ENCODE results near the gene FOXA3.
"Not testable (repeated sequence)": the region's sequence is repeated elsewhere in the genome, so short reads cannot be mapped to it uniquely, and the experiment has no call there.

Gene FOXA3

DNA sequence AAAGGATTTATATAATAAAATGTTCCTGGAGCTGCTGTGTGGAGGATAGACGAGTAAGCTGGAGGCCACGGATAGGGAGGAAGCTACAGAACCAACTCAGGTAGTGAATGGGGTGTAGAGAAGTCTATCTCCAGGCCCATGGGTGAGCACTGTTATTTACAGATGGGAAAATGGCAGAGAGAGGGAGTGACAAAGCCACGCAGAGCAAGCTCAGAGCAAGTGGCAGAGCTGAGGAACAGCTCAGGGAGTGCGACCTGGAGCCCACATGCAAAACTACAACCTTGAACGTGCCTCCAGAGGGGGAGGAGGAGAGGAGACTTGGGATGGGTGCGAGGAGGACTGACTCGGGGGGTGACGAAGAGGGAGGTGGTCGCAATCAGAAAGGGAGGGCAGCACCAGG lies 35.6 kb upstream of the FOXA3 start:
- no peak for DNase-seq (ENCODE audit: low spot score)

DNA sequence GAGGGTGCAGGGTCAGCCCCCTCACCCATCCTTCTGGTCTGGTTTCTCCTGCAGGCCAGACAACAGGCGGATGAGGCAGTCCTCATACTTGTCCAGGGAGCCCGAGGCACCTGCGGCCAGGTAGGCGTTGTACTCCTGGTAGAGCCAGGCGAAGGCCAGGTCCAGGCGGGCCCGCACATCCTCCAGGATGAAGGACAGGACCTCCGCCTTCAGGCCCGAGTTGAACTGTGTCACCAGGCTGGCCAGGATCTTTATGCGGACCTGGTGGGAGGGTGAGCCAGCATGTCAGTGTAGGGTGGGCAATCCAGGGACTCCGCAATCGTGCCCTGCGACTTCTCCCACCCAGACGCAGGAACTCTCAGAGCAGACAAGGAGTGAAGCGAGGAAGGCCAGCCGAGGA lies 35.2 kb upstream of the FOXA3 start:
- no peak for DNase-seq (ENCODE audit: low spot score)

DNA sequence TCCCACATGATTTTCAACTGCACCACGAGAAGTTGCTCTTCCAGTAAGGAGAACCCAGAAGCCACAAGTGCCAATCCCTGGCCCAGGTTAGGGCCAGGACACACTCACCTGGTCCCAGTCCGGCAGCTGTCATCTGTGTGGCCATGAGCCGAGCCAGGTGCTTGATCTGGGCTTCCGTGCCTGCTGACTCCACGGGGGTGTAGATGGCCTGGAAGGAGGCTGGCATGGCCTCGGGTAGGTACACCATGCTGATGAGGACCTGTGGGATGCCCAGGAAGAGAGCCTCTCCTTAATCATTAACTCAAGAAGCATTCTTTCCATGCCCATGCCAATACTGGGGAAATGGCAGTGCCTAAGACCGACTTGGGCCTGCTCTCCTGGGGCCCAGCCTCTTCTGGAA lies 29.2 kb upstream of the FOXA3 start:
- peak; percentile 55 for DNase-seq (ENCODE audit: low spot score)

DNA sequence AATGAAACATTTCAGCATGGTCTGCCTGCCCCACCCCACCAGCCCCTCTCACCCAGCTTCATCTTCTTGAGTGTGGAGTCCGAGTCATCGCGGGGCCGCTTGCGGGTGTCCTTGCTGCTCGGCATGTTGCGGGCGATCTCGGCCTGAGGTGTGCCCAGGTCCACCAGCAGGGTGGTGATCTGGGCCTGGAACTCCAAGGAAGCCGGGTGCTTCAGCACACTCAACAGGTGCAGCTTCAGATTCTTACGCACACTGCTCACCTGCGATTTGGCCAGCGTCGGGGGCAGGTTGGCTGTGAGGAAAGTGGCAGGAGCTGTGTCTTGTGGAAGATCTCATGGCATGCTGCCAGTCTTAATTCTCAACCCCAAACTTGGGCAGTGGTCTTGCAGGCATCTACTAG lies 21.9 kb upstream of the FOXA3 start:
- DNase-seq (ENCODE audit: low spot score), result no peak

DNA sequence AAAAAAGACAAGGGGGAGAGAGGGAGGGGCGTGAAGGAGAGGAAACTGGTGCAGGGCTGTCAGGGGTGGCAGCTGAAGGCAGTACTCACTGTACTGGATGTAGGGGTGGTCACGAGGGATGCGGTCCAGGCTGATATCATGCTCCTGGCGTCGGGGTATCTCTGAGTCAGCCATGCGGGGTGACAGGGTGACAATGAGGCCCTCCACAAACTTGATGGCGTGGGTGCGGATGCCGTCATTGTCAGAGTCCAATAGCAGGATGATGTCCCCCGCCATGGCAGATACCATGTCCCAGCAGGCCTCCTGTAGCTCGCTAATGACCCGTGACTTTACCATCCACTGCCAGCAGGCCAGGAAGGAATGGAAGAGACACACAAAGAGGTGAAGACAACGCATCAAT lies 16.5 kb upstream of the FOXA3 start:
- DNase-seq (ENCODE audit: low spot score), result no peak

DNA sequence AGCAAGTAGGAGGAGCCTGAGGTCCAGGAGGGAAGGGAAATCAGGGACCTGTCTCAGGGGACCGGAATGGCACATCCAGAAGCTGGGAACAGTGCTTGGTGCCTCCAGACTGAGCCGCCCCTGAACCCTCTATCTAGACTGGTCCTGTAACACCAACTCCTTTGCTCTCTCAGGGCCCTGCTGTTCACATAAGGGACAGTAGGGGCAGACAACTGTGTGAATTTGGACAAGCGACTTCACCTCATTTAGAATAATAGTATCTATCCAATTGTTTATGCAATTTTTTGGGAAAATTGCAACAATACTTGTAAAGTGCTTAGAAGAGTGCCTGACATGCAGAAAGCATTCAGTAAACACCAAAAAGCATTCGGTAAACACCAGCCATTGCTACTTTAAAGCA lies 15.2 kb upstream of the FOXA3 start:
- no peak for DNase-seq (ENCODE audit: low spot score)

DNA sequence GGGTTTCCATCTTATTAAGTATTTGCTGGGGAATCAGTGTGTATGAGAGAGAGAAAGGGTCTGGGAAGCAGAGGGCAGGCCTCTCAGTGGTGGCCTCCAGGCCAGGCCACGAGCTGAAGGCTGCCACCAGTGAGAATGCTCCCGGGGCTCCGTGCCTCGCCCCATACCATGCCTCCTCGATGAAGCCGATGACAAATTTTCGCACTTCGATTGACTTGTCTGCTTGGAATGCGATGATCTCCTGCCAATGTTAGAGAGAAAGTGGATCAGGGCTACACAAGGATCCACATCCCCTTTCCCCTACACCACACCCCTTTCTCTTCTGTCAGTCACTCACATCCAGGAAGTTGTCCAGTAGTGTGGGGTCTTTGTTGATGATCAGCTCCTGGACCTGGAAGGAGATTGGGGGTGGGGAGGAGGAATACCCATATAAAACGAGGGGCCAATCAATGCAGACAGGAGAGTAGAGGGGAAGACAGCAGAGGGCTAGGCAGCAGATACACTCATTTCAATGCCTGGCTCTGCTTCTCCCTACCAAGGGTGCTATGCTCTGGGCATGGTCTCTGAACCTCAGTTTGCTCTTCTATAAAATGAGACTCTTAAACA lies 11.9 kb upstream of the FOXA3 start:
- DNase-seq (ENCODE audit: low spot score), result peak; percentile 8

DNA sequence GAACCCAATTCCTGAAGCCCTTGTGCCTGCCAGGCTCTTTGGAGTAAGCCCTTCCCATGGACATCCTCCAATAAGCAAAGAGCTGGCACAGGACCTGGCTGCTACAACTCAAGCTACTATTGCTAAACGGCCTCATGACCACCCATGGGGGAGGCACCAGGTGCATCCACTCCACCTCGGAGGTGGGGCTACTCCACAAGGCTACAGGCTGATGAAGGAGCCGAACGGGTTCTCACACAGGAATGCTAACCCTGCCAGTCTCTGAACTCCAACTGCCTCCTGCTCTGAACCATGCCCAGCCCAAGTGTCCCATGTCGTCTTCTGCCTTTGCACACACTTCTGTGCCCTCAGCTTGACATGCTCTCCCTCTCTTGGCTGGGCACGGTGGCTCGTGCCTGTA lies 11.1 kb upstream of the FOXA3 start:
- DNase-seq (ENCODE audit: low spot score), result no peak

DNA sequence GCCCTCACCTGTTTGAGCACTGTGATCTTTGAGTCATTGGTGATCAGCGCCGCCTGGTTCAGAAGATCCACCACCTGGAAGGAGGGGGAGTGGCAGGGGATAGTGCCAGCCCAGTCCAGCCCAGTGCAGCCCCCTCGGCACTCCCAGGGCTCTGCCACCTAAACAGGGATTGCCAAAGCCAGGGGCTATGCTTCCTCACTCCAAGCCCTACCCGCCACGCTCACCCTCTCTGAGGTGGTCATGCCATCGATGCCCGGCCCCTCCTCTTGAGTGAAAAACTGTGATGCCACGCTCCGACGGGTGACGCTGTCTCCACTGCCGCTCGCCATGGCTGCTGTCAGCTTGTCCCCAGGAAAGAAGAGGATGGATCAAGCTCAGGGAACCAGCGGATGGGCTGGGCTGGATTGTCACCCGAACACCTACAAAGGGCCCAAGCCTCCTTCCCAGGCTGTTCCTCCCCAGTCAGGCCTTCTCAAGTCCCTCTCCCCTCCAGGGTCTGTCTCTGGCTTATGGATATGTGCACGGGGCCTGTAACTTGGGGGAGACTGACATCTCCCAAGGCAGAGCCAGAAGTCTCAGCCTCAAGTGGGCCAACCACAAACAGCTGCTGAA lies 9.9 kb upstream of the FOXA3 start:
- no peak for DNase-seq (ENCODE audit: low spot score)

DNA sequence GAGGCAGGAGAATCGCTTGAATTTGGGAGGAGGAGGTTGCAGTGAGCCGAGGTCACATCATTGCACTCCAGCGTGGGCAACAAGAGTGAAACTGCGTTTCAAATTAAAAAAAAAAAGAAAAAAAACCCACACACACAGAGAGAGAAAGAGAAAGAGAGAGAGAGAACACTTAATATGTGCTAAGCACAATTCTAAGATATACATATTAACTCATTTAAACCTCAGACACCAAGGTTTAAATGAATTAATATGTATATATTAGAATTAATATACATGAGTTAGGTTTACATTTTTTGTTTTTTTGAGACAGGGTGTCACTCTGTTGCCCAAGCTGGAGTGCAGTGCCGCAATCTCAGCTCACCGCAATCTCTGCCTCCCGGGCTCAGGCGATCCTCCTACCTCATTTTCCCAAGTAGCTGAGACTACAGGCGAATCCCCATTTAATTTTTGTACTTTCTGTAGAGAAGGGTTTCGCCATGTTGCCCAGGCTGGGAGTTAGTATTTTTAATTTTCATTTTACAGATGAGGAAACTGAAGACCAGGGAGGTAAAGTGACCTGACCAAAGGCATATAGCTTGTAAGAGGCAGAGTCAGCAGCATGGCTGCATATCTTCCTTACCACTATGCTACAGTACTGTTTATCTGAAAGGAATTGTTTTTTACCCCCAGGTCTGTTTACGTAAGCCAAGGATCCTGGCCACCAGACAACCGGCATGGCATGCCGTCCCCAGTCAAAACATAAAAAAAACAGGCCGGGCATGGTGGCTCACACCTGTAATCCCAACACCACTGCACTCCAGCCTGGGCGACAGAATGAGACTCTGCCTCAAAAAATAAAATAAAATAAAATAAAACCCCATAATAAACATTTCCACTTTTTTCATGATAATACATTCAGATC lies 3.5 kb upstream of the FOXA3 start:
- no peak for DNase-seq (ENCODE audit: low spot score)

DNA sequence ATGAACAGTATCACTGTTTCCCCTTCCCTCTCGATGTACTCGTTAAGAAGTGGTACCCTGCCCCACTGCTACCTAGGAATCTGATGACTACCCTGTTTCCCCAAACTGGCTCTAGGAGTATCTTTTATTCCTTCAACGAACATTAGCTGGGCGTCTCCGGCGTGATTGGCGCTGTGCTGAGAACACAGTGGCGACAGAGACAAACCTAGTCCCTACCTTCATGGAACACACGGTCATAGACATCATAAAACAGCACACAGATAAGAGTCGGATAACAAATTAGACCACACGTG lies 1.9 kb upstream of the FOXA3 start:
- DNase-seq (ENCODE audit: low spot score), result no peak

DNA sequence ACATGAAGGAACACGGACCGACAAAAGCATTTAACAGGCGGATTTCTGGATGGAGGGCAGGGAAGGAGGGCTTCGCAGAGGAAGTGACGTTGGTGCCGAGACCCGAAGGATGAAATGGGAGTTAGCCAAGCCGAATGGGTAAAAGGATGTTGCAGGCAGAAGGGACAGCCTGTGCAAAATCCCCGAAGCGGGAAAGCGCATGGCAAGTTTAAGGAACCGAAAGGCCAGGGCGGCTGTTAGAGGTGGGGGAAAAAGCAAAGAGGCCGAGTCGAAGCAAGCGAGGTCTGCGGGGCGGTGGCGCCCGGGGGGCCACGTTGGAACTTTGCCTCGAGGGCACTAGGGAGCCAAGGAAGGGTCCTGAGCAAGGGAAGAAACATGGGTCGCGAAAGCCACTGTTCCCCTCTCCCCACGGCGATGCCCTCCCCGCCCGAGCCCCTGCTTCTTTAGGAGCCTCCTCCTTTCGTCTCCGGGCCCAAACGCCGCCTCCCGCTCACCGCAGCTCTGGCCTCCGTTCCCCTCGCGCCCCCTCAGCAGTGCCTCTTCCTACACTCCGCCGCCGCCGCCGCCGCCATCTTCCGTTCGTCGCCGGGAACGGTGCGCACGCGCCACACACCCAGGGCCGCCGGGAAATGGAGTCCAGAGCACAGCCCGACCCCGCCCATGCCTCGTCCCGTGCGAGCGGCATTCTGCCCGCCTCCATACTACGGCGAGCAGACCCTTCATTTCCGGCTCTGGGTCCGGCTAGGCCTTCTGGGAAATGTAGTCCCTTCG lies 1.4 kb upstream of the FOXA3 start, which contains the start of gene SYMPK:
SYMPK (minus strand) TSS at position 584 of the 771 bp plus-strand sequence. CDS start 8,652 bp downstream, outside the sequence.
- peak; percentile 99 for DNase-seq (ENCODE audit: low spot score)

DNA sequence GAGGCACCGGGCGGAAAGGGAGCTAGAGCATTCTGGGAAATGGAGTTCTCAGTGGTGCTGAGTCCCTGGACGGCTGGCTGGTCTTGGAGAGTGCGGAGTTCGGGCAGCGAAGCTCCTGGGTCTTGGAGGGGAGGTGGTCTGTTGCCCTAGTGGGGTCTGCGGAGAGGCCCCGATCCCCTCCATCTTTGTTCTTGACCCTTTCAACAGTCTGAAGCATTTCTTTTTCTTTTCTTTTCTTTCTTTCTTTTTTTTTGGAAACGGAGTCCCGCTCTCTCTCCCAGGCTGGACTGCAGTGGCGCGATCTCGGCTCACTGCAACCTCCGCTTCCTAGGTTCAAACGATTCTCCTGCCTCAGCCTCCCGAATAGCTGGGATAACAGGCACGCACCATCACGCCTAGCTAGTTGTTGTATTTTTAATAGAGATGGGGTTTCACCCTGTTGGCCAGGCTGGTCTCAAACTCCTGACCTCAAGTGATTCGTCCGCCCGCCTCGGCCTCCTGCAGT lies 739 bp upstream of the FOXA3 start:
- no peak for DNase-seq (ENCODE audit: low spot score)

DNA sequence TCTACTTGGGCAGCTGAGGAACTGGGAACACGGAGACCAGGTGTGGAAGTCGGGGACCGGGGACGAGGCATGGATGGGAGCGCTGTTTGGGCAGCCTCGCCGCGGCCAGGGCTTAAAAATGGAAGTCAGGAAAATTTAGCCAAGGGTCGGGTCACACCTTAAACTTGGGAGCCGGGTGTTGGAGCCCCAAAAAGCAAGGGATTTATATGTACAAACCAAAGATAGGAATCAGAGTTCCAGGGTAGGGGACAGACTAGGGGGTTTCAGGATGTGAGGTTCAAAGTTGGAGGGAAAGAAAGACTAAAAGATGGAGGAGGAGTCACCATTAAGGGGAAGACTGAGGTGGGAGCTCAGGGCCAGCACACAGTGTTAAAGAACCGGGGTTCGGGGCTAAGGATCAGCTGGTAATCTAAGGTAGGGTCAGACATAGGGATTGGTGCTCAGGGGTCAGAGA lies 530 bp downstream of the FOXA3 start:
- no peak for DNase-seq (ENCODE audit: low spot score)

DNA sequence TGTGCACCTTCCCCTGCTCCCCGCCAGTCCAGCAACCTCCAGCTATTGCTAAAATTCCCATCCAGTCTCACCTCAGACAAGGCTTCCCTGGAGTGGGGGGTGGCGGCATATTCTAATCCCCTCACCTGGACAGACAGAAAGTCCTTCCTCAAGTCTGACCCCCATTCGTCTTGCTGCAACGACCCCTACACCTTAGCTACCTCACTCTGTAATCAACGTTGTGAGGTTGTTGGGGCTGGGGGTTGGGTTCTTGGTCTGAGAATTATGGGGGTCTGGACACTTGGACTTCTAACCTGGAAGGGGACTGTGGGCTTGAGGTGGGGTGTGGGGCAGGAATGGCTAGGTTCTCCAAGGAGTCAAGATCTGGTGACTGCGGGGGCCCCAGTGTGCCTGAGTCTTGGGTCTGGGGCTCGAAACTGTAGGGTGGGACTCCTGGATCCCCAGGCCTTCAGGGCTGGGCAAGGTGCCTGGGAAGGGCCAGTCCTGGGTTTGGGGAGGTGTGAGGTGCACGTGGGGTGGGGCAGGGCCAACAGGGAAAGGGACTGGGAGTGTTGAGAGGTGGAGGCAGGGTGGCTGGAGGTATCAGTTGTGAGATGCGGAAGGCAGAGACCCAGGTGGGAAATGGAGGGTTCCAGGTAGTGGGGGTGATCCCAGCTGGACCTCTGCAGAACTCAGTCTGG lies 1.3 kb downstream of the FOXA3 start:
- no peak for DNase-seq (ENCODE audit: low spot score)

DNA sequence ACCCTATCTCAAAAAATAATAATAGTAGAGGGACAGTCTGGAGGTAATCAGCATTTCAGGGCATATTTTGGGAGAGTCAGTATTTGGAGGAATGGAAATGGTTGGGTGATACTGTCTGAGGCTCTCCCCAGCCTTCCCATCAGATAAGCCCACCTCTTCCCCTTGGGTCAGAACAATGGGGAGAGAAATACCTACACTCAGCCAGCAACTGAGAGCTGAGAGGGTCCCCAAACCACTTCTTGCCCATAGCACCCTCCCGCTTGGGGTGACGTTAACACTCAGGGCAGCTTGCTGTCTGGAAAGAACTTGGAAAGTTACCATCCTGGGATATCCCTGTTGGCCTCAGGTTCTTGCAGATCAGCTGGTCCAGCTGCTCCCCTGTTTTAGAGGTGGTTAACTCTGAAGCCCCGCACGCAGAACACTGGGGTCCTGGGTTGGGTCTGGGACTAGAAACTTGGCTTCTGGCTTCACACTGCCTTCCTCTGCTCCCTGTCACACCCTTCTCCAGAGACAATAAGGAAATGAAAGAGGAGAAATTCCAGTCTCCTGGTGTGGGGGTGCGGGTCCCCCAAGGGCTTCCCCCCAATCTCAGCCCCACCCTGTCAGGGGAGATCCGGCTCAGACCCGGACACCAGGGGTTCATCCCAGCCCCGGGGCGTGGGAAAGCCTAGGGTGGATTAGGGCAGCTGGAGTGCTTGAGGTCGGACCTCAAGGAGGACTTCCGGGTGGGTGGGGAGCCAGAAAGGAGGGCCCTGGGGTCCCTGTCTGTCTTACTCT lies 2.5 kb downstream of the FOXA3 start:
- DNase-seq (ENCODE audit: low spot score), result no peak

DNA sequence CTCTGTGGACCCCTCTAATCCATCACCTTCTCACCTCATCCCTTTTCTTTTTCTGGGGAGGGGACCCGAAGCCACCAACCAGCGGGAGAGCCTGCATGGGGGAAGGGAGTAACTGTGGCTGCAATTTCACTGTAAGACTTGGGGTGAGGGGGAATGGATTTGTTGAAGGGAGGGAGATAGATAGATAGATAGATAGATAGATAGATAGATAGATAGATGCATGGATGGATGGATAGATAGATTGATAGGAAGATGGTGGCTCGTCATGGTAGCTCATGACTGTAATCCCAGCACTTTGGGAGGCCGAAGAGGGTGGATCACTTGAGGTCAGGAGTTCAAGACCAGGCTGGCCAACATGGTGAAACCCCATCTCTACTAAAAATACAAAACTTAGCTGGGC lies 3.1 kb downstream of the FOXA3 start:
- not testable (repeated sequence) for DNase-seq (ENCODE audit: low spot score)

DNA sequence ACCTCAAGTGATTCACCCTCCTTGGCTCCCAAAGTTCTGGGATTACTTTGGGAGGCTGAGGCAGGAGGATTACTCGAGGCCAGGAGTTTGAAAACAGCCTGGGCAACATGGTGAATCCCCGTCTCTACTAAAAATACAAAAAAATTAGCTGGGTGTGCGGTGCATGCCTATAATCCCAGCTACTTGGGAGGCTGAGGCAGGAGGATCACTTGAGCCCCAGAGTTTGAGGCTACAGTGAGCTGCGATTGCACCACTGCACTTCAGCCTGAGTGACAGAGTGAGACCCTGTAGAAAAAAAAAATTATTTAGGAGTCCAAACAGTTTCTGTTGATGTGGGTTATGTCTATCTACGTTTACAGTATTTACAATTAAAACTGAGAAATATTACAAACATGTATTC lies 6.7 kb downstream of the FOXA3 start:
- no peak for DNase-seq (ENCODE audit: low spot score)

DNA sequence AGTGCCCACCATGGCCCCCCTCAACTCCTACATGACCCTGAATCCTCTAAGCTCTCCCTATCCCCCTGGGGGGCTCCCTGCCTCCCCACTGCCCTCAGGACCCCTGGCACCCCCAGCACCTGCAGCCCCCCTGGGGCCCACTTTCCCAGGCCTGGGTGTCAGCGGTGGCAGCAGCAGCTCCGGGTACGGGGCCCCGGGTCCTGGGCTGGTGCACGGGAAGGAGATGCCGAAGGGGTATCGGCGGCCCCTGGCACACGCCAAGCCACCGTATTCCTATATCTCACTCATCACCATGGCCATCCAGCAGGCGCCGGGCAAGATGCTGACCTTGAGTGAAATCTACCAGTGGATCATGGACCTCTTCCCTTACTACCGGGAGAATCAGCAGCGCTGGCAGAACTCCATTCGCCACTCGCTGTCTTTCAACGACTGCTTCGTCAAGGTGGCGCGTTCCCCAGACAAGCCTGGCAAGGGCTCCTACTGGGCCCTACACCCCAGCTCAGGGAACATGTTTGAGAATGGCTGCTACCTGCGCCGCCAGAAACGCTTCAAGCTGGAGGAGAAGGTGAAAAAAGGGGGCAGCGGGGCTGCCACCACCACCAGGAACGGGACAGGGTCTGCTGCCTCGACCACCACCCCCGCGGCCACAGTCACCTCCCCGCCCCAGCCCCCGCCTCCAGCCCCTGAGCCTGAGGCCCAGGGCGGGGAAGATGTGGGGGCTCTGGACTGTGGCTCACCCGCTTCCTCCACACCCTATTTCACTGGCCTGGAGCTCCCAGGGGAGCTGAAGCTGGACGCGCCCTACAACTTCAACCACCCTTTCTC lies 8.2 kb downstream of the FOXA3 start:
- no peak for DNase-seq (ENCODE audit: low spot score)

DNA sequence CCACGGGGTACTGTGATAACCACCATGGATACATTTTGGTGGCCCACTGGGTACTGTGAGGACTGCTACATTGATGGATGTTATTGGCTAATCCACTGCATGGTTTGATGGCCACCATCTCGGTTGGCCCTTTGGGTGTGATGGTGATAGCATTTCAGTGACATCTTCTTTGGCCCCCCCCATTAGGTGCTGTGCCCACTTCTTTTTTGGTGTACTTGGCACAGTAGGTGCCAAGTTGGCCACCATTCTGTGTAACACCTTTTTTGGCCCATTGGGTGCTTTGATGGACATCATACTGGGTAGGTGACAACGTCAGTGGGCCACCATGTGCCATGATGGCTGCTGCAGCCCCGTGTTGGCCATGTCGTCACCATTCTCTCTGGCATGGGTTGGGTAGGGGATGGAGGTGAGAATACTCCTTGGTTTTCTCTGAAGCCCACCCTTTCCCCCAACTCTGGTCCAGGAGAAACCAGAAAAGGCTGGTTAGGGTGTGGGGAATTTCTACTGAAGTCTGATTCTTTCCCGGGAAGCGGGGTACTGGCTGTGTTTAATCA lies 9.2 kb downstream of the FOXA3 start:
- no peak for DNase-seq (ENCODE audit: low spot score)

Measured in kidney tubule cell (primary cell).